Hematopoietic multipotent progenitor cell treated with erythropoietin and hydrocortisone succinate and interleukin-3 and kit ligand, for 17 days (in vitro differentiated cells): ENCODE data around the gene CRYL1.

Experiments used
- DNase-seq: peaks from one replicate; pipeline ENCODE4 v3.0.0-alpha.2; 2015; ENCODE audit warnings: low spot score

CRYL1 gene

GRCh38 chr13:20398459-20398858 is 127.2 kb downstream of the CRYL1 start:
- DNase-seq = no peak

- DNase-seq = no peak
Measured at GRCh38 chr13:20397896-20398295, 127.8 kb downstream of the CRYL1 start.

GRCh38 chr13:20395061-20395916 is 130.4 kb downstream of the CRYL1 start:
- no peak for DNase-seq

GRCh38 chr13:20394506-20394905 is 131.2 kb downstream of the CRYL1 start:
- no peak for DNase-seq

GRCh38 chr13:20394169-20394501 is 131.5 kb downstream of the CRYL1 start:
- no peak for DNase-seq

GRCh38 chr13:20393273-20394168 is 132.1 kb downstream of the CRYL1 start:
- no peak for DNase-seq

GRCh38 chr13:20392530-20392929 is 133.1 kb downstream of the CRYL1 start:
- no peak for DNase-seq

GRCh38 chr13:20391597-20392452 is 133.8 kb downstream of the CRYL1 start:
- DNase-seq = no peak

- no peak for DNase-seq
Measured at GRCh38 chr13:20390526-20391175, 135.0 kb downstream of the CRYL1 start.

- no peak for DNase-seq
Measured at GRCh38 chr13:20389696-20390525, 135.7 kb downstream of the CRYL1 start.

GRCh38 chr13:20388184-20388583 is 137.5 kb downstream of the CRYL1 start:
- DNase-seq = no peak

GRCh38 chr13:20387441-20387971 is 138.2 kb downstream of the CRYL1 start:
- no peak for DNase-seq

- no peak for DNase-seq
Measured at GRCh38 chr13:20387006-20387405, 138.7 kb downstream of the CRYL1 start.

- no peak for DNase-seq
Measured at GRCh38 chr13:20383058-20383457, 142.6 kb downstream of the CRYL1 start.

GRCh38 chr13:20381401-20381800 is 144.3 kb downstream of the CRYL1 start:
- no peak for DNase-seq

- no peak for DNase-seq
Measured at GRCh38 chr13:20378721-20379120, 146.9 kb downstream of the CRYL1 start.

- DNase-seq = no peak
Measured at GRCh38 chr13:20377720-20378119, 147.9 kb downstream of the CRYL1 start.

- DNase-seq = no peak
Measured at GRCh38 chr13:20375871-20376270, 149.8 kb downstream of the CRYL1 start.

GRCh38 chr13:20373861-20374260 is 151.8 kb downstream of the CRYL1 start:
- no peak for DNase-seq

- no peak for DNase-seq
Measured at GRCh38 chr13:20371825-20372224, 153.8 kb downstream of the CRYL1 start.
